UCSD-AML1 (cell line): ENCODE measurements around the gene CCNF.

Source experiments
- DNase-seq: peaks from one replicate; lab custom pipeline; 2025; ENCODE audit not compliant: unreplicated experiment; lab: John Stamatoyannopoulos, UW

CCNF gene

DNA sequence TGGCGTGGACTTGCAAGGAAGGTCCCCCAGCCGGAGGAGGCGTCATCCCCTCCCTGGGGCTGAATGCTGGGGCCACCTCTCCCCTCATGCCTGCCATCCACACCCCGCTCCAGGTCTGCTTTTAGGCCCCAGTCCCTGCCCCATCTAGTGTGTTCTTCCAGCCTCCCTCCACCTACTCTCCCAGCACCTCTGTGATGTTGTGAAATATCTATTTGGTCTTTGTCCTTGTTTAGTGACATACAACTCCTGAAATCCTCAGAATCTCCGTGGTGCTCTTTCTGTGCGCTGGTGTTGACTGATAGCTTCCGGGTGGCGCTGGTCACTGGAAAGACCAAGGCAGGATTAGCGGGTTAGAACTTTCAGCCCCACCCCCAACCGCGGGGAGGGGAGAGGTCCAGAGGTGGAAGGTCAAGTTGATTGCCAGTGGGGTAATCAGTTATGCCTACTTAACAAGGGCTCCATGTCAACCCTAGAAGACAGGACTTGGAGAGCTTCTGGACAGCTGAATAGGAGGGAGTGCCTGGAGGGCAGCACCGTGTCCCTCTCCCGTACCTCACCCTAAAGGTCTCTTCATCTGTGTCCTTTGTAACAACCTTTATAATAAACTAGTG lies 55.8 kb downstream of the CCNF start:
- DNase-seq = no peak

- DNase-seq = peak; percentile 52
Measured at GRCh38 chr16:2485811-2486507, 56.7 kb downstream of the CCNF start.

- peak; percentile 63 for DNase-seq
Measured at GRCh38 chr16:2486645-2487516, 57.6 kb downstream of the CCNF start.

GRCh38 chr16:2487517-2487842 lies 58.2 kb downstream of the CCNF start:
- no peak for DNase-seq

DNA sequence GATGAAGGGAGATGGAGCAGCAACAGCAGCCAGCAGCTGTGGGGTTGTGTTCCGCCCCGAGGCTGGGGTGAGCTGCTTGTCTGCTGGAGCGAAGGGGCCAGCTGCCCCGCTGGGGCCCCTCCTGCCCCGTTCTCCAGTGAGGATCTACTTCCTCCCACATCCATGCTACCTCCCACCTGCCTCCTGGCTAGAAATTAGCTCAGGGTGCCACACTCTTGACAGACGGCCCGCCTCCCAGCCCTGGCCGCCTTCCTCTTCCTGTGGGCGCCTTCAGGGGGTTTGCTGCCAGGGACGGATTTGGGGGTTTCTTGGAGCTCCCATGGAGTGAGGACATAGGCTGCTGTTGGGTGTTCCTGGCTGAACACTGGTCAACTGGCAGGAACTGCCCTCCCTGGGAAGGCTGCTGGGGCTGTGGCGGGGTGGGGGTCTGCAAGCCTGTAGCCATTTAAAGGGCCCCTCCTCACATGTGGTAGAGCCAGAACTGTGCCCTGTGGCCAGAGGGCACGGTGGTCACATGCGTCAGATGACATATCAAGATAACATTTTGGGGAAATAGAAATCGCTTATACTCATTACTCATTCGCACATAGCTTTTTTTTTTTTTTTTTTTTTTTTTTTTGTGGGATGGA lies 58.8 kb downstream of the CCNF start:
- peak; percentile 76 for DNase-seq

DNA sequence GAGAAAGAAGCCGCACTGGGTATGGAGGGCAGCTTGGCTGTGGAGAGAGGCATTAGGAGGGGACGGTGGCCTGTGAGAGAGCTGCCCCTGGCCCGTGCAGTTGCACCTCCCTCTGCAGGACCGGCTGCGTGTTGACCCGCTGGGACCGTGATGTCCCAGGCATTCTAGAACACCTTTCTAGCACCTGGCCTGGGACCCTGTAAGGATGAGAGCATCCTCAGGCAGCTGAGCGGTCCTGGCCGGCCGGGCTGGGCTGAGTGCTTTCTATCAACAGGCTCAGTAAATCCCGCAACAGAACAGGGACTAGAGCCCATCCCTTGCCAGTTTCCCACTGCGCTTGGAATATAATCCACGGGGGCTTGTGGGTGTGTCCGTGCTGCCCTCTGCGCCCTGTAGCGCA lies 60.3 kb downstream of the CCNF start:
- no peak for DNase-seq

- no peak for DNase-seq
Measured at GRCh38 chr16:2490190-2491105, 61.2 kb downstream of the CCNF start.

DNA sequence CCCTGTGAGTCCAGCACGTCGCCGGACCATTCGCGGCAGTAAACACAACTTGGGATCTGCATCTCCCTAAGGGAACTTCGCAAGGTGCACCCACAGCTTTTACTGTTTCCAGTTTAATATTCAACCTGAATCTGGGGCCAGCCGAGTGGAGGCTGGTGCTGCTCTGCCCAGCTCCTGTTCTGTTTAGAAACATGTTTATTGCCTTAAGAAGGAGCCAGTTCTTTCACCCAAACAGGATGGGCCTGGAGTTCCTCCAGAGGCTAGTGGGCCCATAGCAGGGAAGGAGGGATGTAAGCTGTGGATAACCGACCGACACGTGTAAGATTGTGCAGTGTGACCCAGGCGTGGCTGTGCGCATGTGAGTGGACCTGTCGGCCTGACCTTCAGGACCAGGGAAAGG lies 63.0 kb downstream of the CCNF start:
- DNase-seq = no peak

DNA sequence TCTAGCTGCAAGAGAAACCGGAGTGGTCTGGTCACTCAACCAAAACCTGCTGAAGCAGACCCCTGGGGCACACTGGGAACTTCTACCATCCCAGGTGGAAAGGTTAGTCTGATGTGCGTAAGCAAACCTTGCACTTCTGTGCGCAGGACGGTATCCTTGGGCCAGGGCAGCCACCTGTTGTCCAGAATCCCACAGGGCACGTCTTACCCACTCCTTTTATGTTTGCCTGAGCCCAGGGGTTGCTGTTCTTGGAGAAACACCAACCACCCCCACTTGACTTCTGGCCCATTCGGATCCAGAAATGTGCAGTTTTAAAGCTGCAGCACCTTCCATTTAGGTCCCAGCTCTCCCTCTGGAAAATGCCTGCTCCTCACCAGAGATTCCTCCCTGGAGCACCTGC lies 64.4 kb downstream of the CCNF start:
- DNase-seq = no peak

GRCh38 chr16:2494616-2495015 lies 65.4 kb downstream of the CCNF start:
- no peak for DNase-seq

- no peak for DNase-seq
Measured at GRCh38 chr16:2495041-2495440, 65.8 kb downstream of the CCNF start.

- DNase-seq = no peak
Measured at GRCh38 chr16:2496223-2497115, 67.2 kb downstream of the CCNF start.

GRCh38 chr16:2497116-2497630 lies 67.9 kb downstream of the CCNF start:
- no peak for DNase-seq

DNA sequence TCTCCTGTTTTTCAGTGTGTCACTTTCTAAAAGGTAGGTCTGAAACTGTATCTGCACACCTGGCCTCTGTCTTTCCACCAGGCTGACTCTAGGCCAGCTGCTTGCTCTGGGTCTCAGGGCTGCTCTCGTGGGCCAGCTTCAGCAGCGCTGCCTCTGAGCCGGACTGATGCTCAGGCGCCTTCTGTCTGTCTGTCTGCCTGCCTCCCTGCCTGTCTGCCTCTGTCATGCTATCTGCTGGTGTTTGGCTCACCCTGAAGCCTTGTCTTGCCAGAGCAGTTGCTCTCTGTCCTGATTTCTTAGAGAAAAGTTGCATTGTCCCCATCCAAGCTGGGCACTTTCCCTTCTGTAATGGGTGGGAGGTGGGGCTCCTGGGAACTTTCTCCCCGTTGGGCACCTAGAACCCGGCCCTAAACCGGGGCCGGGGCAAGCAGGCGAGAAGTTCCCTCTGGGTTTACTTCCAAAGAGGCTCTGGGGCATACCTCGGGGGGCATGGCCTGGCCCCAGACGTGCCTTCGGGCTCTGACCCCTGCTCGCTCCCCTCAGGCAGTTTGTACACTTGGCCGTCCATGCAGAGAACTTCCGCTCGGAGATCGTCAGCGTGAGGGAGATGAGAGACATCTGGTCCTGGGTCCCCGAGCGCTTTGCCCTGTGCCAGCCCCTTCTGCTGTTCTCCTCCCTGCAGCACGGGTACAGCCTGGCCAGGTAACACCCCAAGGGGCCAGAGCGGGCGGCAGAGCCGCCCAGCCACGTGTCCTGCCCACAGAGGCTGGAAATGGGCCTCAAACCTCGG lies 68.6 kb downstream of the CCNF start:
- no peak for DNase-seq

DNA sequence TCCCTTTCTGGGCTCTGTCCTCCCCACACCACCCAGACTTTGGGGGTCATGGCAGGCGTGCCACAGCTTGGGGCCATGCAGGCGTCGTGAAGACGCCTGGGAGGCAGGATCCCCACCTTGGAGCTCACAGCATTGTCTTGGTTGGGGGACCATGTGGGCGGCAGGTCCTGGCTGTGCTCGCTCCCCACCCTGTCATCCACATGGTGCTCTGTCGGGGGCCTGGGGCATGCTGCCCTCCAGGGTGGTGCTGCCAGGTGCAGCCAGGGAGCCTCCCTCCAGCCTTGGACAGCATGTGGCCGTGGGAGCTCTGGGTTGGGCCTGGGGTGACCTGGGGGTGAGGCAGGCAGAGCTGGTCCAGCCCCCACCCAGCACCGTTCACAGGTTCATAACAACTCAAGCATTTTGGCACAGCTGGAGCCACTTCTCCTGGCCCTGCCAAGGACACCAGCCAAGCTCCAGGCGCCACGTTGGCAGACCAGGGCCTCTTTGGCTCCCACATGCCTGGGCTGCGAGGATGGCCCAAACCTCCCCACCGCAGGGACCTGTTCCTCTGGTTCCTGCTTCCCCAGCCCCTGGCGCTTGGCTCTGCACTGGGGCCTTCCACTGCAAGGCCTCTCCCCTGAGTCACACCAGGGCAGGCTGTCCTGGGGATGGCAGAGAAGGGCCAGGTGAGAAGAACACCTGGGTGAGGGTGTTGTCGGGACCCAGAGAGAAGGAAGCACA lies 69.4 kb downstream of the CCNF start:
- DNase-seq = no peak

GRCh38 chr16:2499454-2499853 lies 70.2 kb downstream of the CCNF start:
- no peak for DNase-seq

GRCh38 chr16:2499890-2500429 lies 70.7 kb downstream of the CCNF start:
- DNase-seq = no peak

GRCh38 chr16:2500430-2500917 lies 71.2 kb downstream of the CCNF start:
- no peak for DNase-seq
